ENCODE measurements around the gene HLA-DOB.
"Not testable (repeated sequence)": the region's sequence is repeated elsewhere in the genome, so short reads cannot be mapped to it uniquely, and the experiment has no call there.

The HLA-DOB gene

DNA sequence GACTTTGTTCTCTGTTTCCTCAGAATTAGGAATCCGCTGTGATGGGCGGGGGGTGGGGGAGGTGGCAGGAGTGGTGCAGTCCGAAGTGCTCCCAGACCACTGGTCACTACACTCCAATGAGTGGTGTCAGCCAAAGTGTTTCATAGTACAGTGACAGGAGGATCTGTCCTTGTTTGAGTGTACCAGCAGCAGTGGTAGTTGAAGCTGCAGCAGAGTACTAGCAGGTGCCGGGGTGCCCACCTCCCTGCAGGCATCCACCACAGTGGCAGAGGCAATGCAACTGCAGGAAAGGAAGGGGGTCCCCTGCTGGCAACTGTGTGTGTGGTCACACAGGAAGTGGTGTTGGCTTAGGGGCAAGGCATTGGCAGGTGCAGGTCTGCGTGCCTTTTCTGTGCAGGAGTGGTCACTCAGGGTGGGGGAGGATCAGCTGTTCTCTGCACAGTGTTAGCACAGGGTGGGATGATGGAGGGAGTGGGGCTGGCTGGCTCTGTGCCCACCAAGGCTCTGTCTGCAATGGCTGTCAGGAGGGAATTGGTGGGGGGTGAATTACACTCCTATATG, 9.7 kb downstream of the HLA-DOB start:
- DNase-seq: no peak

DNA sequence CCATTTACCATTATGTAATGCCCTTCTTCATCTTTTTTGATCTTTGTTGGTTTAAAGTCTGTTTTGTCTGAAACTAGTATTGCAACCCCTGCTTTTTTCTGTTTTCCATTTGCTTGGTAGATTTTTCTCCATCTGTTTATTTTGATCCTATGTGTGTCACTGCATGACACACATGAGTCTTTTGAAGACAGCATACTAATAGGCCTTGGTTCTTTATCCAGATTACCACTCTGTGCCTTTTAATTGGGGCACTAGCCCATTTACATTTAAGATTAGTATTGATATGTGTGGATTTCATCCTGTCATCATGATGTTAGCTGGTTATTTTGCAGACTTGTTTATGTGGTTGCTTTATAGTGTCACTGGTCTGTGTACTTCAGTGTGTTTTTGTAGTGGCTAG, 11.4 kb downstream of the HLA-DOB start:
- DNase-seq: not testable (repeated sequence)

DNA sequence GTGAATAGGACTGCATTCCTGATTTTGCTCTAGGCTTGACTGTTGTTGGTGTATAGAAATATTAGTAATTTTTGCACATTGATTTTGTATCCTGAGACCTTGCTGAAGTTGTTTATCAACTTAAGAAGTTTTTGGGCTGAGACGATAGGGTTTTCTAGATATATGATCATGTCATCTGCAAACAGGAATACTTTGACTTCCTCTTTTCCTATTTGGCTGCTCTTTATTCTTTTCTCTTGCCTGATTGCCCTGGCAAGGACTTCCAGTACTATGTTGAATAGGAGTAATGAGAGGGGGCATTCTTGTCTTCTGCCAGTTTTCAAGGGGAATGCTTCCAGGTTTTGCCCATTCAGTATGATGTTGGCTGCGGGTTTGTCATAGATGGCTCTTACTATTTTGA, 13.4 kb downstream of the HLA-DOB start:
- no peak for DNase-seq

DNA sequence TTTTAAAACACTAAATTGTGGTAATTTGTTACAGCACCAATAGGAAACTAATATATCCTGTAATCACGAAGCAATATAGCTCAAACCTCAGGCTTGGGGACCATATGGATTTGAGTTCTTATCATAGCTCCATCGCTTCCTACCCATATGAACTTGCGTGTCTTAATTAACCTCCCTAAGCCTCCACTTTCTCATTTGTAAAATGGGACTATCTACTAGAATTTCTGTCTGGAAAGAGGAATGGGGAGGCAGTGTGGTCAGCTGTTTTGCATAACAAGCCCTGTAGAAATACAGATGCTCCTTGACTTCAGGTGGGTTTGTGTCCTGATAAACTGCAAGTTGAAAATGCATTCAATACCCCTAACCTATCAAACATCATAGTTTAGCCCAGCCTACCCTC, 17.1 kb downstream of the HLA-DOB start:
- no peak for DNase-seq

DNA sequence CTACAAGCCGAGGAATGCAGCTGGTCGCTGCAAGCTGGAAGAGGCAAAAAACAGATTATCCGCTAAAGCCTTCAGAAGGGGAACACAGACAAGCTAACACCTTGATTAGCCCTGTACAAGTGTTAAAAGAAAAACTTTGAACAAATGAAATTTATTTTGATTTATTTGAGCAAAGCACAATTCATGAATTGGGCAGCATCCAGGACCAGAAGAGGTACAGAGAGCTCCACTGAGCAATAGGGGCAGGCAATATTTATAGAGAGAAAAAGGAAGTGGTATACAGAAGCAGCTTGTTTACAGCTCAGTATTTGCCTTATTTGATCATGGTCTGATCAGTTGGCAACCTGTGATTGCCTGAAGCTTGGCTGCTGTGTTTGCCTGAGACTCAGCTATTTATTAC, 17.6 kb downstream of the HLA-DOB start:
- no peak for DNase-seq

DNA sequence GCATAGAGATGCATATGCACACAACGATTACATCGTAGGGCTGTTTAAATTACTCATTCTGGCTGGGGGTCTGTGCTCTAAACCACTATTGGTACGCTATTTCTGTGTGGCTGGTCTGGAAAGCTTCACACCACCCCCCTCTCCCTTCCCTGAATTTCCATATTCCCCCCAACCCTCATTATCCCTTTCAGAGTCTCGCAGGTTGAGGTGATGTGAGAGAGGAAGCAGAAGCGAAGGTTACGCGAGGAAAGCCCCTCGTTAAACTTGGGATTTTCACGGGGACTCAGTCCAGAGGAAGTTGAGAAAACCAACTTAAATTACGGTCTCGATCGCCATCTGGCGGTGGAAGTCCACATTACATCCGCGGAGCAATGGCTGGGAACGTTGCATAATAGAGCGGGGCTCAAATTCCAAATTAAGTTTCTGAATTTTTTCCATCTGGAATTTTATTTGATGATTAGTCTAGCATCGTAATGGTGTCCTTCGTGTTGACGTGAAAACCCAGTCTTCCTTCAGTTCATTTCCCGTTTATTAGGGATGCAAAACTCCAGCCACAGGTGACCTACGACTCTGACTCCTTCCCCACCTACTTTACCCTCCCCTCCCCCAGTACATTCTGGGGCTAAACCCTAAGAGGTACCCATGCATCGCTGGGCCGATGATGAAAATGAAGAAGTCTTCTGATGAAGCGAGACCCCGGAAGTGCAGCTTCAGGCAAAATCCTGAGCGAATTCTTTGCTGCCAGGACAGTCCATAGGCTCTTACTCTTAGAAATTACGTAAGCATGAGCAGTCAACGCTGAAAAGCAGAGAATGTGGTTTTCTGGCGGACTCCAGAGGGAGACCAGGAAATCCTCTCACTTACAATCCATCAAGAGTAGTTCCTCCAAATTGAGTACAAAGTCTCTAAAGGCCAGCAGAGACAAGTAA, 19.7 kb downstream of the HLA-DOB start:
- DNase-seq: peak; percentile 77

DNA sequence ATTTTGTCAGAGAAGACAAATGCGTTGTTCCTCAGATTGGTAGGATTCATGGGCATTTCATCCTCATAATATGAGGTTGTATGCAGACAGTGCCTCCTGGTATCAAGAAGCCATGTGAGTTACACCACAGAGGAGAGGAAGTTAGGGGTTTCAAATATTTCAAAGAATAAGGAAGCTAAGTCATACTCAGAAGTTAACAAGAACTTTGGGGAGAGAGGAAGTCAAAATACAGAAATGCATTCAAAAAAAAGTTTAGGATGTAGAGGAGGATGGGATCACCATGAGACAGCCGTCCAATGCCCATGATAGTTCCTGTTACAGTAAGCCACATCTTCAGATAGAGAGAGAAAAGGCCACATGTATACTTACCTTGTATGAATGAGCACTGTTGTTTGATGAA, 22.3 kb downstream of the HLA-DOB start:
- no peak for DNase-seq

DNA sequence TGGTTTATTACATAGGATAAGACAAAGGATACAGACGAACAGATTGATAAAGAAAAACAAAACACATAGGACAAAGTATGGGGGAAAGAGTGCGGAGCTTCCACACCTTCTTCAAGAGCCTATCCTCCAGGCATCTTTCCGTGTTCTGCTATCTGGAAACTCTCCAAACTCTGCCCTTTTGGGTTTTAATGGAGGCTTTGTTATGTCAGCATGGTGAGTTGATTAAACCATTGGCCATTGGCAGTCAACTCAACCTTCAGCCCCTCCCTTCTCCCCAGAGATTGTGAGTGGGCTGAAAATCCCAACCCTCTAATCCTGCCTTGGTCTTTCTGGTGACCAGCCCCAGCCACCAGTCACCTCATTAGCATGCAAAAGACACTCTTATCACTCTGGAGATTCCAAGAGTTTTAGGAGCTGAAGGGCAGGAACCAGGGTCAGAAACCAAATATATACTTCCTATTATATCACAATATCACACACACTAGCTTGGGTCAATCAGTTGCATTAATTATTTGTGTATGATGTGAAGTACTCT, 23.8 kb downstream of the HLA-DOB start:
- no peak for DNase-seq

DNA sequence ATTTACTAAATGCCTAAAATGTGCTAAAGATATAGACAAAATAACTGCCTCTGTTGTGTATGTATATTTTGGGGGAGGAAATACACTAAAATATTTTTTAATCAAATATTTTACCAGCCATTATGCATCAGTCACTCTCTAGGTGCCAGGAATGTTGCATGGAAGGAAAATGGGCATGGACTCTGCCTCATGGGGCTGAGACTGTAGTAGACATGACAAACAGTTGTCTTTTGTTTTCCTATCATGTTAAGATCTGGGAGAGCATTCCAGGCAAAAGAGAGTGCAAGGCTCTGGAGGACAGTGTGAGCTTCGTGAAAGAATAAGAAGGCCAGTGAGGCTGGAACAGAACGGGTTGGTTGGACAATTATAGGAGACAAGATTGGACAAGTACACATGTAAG, 26.5 kb downstream of the HLA-DOB start:
- DNase-seq: no peak

DNA sequence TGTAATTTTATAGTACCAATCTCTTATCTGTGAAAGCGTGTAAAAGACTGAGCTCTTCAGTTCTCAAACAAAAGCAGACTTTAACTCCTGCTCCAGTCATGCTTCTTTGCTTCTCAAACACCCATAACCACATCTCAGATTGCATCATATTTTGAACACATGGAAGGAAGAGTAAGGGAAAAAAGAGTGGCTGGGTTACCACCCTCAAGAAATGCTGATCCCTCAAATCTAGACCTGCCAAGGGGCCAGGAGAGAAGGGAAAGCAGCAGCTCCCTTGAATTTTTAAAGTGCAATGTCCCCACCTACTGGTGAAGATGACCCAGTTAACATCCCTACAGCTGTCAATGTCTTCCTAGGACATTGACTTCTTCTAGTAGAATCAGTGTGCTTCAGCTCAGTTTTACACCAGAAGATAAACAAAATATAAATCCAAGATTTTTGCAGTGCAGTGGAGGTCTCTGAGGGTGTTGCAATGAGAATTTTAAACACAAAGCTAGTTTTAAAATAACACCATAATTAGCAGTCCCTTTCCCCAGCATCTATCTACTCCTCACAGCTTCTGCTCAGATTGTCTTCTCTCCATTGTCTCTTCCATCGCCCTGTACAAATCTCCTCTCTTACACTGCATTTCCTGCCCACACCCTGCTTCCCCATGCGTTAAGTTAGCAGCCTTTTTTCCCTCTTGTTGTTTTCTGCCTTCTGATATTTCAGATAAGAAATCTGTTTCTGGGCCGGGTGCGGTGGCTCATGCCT, 30.8 kb downstream of the HLA-DOB start:
- DNase-seq: peak; percentile 60

DNA sequence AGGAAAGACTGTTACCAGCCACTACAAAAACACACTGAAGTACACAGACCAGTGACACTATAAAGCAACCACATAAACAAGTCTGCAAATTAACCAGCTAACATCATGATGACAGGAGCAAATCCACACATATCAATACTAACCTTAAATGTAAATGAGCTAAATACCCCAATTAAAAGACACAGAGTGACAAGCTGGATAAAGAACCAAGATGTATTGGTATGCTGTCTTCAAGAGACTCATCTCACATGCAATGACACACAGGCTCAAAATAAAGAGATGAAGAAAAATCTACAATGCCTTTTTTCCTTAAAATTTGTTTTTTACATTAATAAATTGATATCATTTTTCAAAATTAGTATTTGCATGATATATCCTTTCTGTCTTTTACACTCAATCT, 33.9 kb downstream of the HLA-DOB start:
- DNase-seq: not testable (repeated sequence)

DNA sequence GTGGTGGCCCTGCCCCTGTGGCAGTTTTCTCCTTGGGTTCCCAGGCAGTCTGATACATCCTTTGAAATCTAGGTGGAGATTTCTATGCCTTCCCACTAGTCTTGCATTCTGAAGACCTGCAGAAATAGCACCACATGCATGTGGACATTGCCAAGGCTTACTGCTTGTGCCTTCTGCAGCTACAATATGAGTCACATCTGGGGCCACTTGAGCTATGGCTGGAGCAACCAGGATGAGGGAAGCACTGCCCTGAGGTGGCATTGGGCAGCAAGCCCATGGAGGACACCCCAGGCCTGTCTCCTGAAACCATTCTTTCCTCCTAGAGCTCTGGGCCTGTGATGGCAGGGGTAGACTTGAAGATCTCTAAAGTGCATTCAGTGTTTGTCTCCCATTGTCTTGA, 37.8 kb downstream of the HLA-DOB start:
- DNase-seq: no peak

DNA sequence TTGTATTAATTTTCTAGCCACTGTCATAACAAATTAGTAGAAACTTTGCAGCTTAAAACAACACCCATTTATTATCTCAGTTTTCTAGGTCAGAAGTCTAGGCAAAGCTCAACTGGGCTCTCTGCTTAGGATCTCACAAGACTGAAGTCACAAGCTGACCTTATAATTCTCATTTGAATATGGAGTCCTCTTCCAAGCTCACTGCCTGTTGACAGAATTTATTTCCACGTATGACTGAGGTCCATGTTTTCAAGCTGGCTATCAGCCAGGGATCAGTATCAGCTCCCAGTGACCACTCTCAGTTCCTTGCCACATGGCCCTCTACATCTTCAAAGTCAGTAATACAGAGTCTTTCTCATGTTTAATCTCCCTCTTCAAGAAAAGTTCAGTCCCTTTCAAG, 41.7 kb downstream of the HLA-DOB start:
- DNase-seq: no peak

DNA sequence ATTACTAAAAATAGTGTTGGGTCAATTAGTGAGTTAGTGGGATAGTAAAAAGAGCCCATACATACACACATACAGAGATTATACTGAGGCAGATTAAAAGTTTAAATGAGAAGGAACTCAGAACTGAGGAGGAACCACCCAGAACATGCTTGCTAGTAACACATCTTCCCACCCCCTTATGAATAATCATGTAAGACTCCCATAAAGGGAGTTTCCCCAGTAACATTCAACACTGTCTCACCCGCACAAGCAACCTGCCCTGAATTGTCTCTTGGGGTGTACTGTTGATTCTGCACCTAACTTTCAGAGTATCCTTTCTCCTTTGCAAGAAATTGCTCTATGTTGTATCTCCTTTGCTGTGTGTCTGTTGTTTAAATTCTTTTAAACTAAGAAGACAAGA, 42.4 kb downstream of the HLA-DOB start:
- no peak for DNase-seq

DNA sequence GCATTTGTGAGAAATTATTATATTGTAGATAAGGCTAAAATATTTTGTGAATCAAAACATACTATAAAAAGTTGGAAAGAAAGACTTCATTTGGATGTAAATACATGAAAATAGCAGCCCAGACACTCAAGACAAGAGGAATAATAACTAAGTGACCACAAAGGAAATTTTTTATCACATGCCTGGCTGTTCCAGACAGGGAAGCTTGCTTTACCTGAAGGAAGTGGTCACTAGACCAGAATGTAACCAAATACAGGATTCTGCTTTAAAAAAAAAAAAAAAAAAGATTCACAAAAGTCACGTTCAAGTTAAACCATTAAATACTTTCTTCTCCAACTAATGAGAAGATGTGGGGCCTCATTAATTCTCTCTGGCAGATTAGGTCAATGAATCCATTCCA, 44.1 kb downstream of the HLA-DOB start:
- no peak for DNase-seq

DNA sequence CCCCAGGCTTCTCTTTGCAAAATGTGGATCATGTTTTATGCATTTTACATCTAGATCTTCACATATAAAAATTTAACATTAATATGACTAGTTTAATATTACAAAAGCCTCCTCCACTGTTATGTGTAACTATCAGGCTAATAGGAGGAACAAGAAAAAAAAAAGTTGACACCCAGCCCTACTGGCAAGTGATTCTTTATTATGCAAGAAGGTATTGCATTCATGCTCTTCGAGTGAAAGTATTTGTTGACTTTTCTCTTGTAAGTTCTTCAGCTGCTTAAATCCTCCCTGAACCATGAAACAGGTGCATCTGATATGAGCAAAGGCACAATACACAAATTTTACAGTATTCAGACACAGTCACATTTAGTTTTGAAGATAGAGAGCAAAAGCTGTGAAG, 52.8 kb downstream of the HLA-DOB start:
- no peak for DNase-seq

DNA sequence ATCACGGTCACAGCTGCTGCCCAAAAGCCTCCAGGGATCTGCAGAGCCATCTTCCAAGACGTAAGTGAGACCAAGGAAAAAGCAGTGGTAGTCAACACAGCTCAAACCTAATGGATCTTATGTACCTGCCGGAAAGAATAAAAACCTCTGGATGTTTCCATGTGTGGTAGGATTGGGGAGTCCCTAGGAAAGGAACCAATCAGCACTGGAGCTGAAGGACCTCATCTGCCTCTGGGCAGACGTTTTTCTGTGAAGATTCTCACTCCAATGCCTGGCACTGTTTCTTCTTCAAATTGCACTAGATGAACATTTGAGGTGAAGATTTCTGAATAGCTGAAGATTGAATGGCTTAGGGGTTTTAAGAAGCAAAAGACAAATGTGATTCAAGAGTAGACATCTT, 53.4 kb downstream of the HLA-DOB start, which contains the start of gene HLA-DQB2:
Gene HLA-DQB2 (minus strand): TSS at position 112 of the 400 bp plus-strand sequence. CDS start 62 bp downstream, at position 50.
- DNase-seq: no peak
